Osteoblast (primary cell): ENCODE measurements around the gene LSM2. TPM values are rescaled to one million over a fixed set of nuclear protein-coding genes. Genes with fewer than 3 reads are reported as not detected.

ENCODE experiments used
- DNase-seq: peaks from one replicate; pipeline ENCODE4 v3.0.0; 2011; ENCODE audit warnings: low spot score, mixed read lengths; ENCODE audit not compliant: insufficient read length; ENCODE audit errors: missing footprints
- H2AFZ ChIP-seq: 2 replicates; pipeline ENCODE4 v1.6.0; 2011; ENCODE audit warnings: mild to moderate bottlenecking, low read length
- H3K27ac ChIP-seq: 2 replicates; pipeline ENCODE4 v1.5.1; 2011; ENCODE audit warnings: mild to moderate bottlenecking, low read depth, low read length, moderate library complexity
- H3K27me3 ChIP-seq: 2 replicates; pipeline ENCODE4 v1.6.0; 2012; ENCODE audit warnings: mild to moderate bottlenecking, control low read depth, inconsistent platforms, low read length, moderate library complexity; ENCODE audit not compliant: insufficient read depth
- H3K36me3 ChIP-seq: 2 replicates; pipeline ENCODE4 v1.5.1; 2011; ENCODE audit warnings: mild to moderate bottlenecking, low read length, control low read depth, moderate library complexity; ENCODE audit not compliant: insufficient read depth
- H3K4me1 ChIP-seq: 2 replicates; pipeline ENCODE4 v1.5.1; 2011; ENCODE audit warnings: mild to moderate bottlenecking, low read length, control low read depth, moderate library complexity; ENCODE audit not compliant: insufficient read depth
- H3K4me2 ChIP-seq: 2 replicates; pipeline ENCODE4 v1.6.0; 2011; ENCODE audit warnings: mild to moderate bottlenecking, low read length; ENCODE audit not compliant: insufficient read depth
- H3K4me3 ChIP-seq: fragments of 200-600 bp; sonication (generic); 3 replicates; pipeline ENCODE4 v1.5.1; 2012; ENCODE audit warnings: mild to moderate bottlenecking, low read length, inconsistent platforms; ENCODE audit not compliant: insufficient read depth
- H3K79me2 ChIP-seq: 2 replicates; pipeline ENCODE4 v1.6.0; 2012; ENCODE audit warnings: mild to moderate bottlenecking, low read length, control low read depth, inconsistent platforms; ENCODE audit not compliant: insufficient read depth
- H3K9me3 ChIP-seq: 2 replicates; pipeline ENCODE4 v1.5.1; 2011; ENCODE audit warnings: low read depth, low read length, control low read depth
- H4K20me1 ChIP-seq: 2 replicates; pipeline ENCODE4 v1.6.0; 2012; ENCODE audit warnings: mild to moderate bottlenecking, low read length, control low read depth; ENCODE audit not compliant: insufficient read depth
- total RNA-seq: library from RNA; depleted of rRNA; stranded (reverse); fragments of >200 nt; gene quantifications from 2 replicates; pipeline ENCODE4 v1.2.3, GENCODE V29; 2012
- TF ChIP-seq, protein P1 (sequence below): IDR thresholded peaks from 2 replicates; pipeline ENCODE4 v1.5.1; 2011; ENCODE audit warnings: mild to moderate bottlenecking, low read depth, low read length, moderate library complexity; ENCODE audit errors: extremely low read depth

Gene LSM2
- total RNA-seq, 1 donor = 22.4 TPM

DNA sequence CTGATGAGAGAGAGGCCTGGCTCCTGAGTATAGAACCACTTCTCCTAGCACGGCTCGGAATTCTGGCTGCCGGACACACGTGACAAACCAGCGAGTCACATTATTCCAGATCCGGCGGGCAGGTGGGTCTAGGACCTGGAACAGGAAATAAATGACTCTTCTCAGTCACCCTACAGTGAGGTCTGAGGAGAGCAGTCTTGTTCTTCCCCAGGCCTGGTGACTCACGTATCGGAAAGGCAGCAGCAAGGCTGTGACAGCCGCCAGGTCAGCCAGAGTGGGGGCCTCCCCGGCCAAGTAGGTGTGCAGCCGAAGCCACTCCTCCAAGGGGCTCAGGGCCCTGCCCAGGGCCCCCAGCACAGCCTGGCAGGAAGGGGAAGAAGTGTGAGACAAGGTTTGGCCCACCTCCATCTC lies 14.0 kb downstream of the LSM2 start:
- peak; percentile 74 for DNase-seq
- Histone ChIP-seq H3K79me2 (peaks cover 36% of the 10 kb centered on the region), H3K4me1 (peaks cover 9% of the 10 kb centered on the region)

DNA sequence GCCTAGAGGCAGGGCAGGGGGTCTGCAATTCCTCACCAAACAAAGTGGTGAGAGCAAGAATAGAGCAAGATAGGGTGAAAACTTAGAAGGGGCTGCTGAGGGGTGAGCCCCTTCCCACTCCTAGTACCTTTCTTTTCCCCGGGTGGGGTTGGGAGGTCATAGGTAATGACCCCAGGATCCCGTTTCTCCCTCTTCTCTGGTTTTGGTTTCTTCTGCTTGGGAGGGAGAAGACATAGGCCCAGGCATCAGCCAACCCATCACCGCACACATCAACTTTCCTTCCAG lies 14.7 kb downstream of the LSM2 start:
- TF ChIP-seq, protein P1, sequence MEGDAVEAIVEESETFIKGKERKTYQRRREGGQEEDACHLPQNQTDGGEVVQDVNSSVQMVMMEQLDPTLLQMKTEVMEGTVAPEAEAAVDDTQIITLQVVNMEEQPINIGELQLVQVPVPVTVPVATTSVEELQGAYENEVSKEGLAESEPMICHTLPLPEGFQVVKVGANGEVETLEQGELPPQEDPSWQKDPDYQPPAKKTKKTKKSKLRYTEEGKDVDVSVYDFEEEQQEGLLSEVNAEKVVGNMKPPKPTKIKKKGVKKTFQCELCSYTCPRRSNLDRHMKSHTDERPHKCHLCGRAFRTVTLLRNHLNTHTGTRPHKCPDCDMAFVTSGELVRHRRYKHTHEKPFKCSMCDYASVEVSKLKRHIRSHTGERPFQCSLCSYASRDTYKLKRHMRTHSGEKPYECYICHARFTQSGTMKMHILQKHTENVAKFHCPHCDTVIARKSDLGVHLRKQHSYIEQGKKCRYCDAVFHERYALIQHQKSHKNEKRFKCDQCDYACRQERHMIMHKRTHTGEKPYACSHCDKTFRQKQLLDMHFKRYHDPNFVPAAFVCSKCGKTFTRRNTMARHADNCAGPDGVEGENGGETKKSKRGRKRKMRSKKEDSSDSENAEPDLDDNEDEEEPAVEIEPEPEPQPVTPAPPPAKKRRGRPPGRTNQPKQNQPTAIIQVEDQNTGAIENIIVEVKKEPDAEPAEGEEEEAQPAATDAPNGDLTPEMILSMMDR = no peak
- Histone ChIP-seq H3K27ac (no peak overlapping the region), H3K4me2 (no peak overlapping the region), H3K4me3 (no peak overlapping the region), H2AFZ (no peak overlapping the region), H3K27me3 (no peaks in the 10 kb centered on the region), H3K79me2 (peaks cover 36% of the 10 kb centered on the region), H3K4me1 (peaks cover 9% of the 10 kb centered on the region), H4K20me1 (no peaks in the 10 kb centered on the region), H3K36me3 (peaks cover 33% of the 10 kb centered on the region), H3K9me3 (no peaks in the 10 kb centered on the region)
- no peak for DNase-seq

More for the DNA sequence above, 14.0 kb downstream of the LSM2 start:
- H3K9me3 ChIP-seq = no peaks in the 10 kb centered on the region
- H3K4me3 ChIP-seq = no peak overlapping the region
- H3K27ac ChIP-seq = peak overlapping the region; percentile 52
- no peak overlapping the region for H3K4me2 ChIP-seq
- H3K27me3 ChIP-seq = no peaks in the 10 kb centered on the region
- peaks cover 27% of the 10 kb centered on the region for H3K36me3 ChIP-seq
- no peak overlapping the region for H2AFZ ChIP-seq
- TF ChIP-seq, protein P1 = no peak
- H4K20me1 ChIP-seq = no peaks in the 10 kb centered on the region

DNA sequence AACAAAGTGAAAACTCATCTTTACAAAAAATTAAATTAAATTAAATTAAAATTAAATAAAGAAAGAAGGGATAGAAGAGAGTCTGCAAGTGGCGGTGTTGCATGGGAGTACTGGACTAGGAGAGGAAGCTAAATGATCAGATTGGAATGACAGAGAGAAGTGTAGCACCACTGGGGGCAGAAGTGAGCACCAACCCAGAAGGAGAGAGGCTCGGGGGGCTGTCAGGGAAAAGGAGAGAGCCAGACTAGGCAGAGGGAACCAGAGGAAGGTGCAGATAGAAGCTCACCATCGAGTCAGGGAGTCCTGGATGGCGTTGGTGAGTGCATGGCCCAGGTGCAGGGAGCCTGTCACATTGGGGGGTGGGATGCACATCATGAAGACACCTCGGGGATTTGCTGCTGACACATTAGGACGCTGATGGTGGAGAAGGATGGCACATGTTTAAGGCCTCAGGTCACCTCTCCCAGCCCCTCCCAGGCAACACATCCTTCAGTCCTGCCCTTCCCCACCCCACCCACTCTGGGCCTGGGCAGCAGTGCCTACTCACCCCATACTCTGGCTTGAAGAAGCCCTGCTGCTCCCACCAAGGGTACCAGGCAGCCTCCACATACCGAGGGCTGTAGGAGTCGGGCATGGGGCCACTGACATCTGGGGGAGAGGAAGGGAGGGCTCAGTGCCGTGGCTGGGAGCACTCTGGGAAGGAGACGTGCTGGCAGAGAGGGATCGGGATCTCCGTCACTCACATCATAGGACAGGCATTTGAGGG lies 15.3 kb downstream of the LSM2 start:
- H3K36me3 ChIP-seq = peaks cover 39% of the 10 kb centered on the region
- TF ChIP-seq, protein P1 = peak; percentile 74
- H4K20me1 ChIP-seq = no peaks in the 10 kb centered on the region
- H3K9me3 ChIP-seq = no peaks in the 10 kb centered on the region
- no peak overlapping the region for H3K4me2 ChIP-seq
- peak; percentile 97 for DNase-seq
- no peak overlapping the region for H3K27ac ChIP-seq
- no peak overlapping the region for H3K4me3 ChIP-seq
- no peak overlapping the region for H2AFZ ChIP-seq
- H3K79me2 ChIP-seq = peaks cover 36% of the 10 kb centered on the region
- no peaks in the 10 kb centered on the region for H3K27me3 ChIP-seq
- peaks cover 9% of the 10 kb centered on the region for H3K4me1 ChIP-seq

DNA sequence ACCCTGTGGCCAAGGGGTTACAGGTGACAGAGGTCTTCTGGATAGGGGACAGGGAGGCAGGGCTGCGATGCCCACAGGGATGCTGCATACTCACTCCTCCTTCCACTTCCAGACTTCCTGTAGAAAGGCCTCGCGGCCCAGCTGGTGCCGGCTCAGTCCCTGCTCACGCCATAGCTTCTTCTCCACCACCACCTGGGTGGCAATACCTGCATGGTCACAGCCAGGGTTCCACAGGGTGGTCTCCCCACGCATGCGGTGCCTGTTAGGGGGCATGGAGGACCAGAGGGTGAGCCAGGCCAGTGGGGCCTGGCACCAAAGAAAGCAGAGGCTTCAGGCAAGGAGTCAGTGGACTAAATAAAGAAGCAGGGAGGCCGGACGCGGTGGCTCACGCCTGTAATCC lies 21.3 kb downstream of the LSM2 start:
- TF ChIP-seq, protein P1 = no peak
- no peak overlapping the region for H3K4me3 ChIP-seq
- no peak overlapping the region for H2AFZ ChIP-seq
- no peaks in the 10 kb centered on the region for H3K4me1 ChIP-seq
- no peaks in the 10 kb centered on the region for H3K9me3 ChIP-seq
- H4K20me1 ChIP-seq = peaks cover 3% of the 10 kb centered on the region
- peaks cover 4% of the 10 kb centered on the region for H3K79me2 ChIP-seq
- H3K4me2 ChIP-seq = no peak overlapping the region
- H3K27me3 ChIP-seq = no peaks in the 10 kb centered on the region
- peak; percentile 81 for DNase-seq
- H3K36me3 ChIP-seq = peaks cover 63% of the 10 kb centered on the region
- H3K27ac ChIP-seq = no peak overlapping the region
